HTERT RPE-1 (cell line): ENCODE results near the gene PIP5K1B.

Source experiments
- in situ Hi-C: fragments of 300-500 bp; cut with MboI; formaldehyde crosslinking; loops from 4 replicates; pipeline ENCODE4 v1.14.3; 2020; ENCODE audit warnings: low sequenced_read_pairs

The PIP5K1B gene

GRCh38 chr9:69049094-69049493, 344.1 kb downstream of the PIP5K1B start:
- in situ Hi-C loops: no loop called here

- in situ Hi-C loops: loop anchor here (25.0 kb wide), 1 partner anchor 136 kb away; no protein-coding TSS in a partner anchor
Observed at GRCh38 chr9:69050936-69051335, 345.9 kb downstream of the PIP5K1B start.

- in situ Hi-C loops: loop anchor here (25.0 kb wide), 1 partner anchor 132 kb away; no protein-coding TSS in a partner anchor
Observed at GRCh38 chr9:69054989-69055388, 349.9 kb downstream of the PIP5K1B start.

GRCh38 chr9:69056191-69056815, 351.3 kb downstream of the PIP5K1B start:
- in situ Hi-C loops: loop anchor here (25.0 kb wide), 1 partner anchor 131 kb away; no protein-coding TSS in a partner anchor

- in situ Hi-C loops: loop anchor here (25.0 kb wide), 1 partner anchor 129 kb away; no protein-coding TSS in a partner anchor
Observed at GRCh38 chr9:69058101-69058500, 353.1 kb downstream of the PIP5K1B start.
